ENCODE measurements around the gene CORO7.

CORO7 gene

DNA sequence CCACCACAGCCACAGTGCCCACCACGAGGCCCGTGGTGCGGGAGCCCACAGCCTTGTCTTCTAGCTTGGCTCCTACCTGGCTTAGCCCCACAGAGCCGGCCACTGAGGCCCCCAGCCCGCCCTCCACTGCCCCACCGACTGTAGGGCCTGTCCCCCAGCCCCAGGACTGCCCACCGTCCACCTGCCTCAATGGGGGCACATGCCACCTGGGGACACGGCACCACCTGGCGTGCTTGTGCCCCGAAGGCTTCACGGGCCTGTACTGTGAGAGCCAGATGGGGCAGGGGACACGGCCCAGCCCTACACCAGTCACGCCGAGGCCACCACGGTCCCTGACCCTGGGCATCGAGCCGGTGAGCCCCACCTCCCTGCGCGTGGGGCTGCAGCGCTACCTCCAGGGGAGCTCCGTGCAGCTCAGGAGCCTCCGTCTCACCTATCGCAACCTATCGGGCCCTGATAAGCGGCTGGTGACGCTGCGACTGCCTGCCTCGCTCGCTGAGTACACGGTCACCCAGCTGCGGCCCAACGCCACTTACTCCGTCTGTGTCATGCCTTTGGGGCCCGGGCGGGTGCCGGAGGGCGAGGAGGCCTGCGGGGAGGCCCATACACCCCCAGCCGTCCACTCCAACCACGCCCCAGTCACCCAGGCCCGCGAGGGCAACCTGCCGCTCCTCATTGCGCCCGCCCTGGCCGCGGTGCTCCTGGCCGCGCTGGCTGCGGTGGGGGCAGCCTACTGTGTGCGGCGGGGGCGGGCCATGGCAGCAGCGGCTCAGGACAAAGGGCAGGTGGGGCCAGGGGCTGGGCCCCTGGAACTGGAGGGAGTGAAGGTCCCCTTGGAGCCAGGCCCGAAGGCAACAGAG lies 34.2 kb downstream of the CORO7 start:
- no peak for DNase-seq

DNA sequence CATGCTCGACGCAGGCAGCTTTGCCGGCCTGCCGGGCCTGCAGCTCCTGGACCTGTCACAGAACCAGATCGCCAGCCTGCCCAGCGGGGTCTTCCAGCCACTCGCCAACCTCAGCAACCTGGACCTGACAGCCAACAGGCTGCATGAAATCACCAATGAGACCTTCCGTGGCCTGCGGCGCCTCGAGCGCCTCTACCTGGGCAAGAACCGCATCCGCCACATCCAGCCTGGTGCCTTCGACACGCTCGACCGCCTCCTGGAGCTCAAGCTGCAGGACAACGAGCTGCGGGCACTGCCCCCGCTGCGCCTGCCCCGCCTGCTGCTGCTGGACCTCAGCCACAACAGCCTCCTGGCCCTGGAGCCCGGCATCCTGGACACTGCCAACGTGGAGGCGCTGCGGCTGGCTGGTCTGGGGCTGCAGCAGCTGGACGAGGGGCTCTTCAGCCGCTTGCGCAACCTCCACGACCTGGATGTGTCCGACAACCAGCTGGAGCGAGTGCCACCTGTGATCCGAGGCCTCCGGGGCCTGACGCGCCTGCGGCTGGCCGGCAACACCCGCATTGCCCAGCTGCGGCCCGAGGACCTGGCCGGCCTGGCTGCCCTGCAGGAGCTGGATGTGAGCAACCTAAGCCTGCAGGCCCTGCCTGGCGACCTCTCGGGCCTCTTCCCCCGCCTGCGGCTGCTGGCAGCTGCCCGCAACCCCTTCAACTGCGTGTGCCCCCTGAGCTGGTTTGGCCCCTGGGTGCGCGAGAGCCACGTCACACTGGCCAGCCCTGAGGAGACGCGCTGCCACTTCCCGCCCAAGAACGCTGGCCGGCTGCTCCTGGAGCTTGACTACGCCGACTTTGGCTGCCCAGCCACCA lies 35.1 kb downstream of the CORO7 start:
- no peak for DNase-seq

DNA sequence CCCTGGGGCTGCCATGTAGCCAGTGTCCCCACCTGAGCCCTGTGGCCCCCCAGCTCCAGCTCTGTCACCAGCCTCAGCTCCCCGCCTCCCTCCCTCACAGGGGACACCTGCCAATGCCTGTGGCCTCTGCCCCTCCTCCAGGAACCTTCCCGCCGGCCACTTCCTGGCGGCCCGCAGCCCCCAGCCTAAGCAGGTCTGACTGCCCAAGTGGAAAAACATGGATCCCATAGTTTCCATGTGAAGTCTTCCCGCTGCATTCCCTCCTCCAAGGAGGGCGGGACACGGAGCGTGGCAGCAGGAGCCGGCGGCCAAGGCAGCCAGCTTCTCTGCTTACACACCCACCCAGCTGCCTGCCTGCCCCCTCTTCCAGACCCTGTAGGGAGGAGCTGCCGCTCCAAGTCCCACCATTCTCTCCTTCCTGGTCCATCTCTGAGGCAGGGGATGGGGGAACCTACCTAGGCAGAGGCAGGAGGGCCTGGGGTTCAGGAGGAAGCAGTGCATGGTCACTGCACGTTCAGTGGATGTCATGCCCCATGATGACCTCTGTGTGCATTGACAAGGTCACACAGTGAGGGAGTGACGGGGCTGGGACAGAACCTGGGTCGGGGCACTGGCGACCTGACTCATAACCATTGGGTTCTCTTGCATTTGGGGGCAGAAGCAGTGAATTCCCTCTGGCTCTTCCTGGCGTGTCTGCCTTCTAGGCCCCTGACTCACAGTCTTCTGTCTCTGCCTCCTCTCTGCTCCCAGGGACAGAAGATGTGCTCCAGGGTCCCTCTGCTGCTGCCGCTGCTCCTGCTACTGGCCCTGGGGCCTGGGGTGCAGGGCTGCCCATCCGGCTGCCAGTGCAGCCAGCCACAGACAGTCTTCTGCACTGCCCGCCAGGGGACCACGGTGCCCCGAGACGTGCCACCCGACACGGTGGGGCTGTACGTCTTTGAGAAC lies 36.0 kb downstream of the CORO7 start:
- no peak for DNase-seq

DNA sequence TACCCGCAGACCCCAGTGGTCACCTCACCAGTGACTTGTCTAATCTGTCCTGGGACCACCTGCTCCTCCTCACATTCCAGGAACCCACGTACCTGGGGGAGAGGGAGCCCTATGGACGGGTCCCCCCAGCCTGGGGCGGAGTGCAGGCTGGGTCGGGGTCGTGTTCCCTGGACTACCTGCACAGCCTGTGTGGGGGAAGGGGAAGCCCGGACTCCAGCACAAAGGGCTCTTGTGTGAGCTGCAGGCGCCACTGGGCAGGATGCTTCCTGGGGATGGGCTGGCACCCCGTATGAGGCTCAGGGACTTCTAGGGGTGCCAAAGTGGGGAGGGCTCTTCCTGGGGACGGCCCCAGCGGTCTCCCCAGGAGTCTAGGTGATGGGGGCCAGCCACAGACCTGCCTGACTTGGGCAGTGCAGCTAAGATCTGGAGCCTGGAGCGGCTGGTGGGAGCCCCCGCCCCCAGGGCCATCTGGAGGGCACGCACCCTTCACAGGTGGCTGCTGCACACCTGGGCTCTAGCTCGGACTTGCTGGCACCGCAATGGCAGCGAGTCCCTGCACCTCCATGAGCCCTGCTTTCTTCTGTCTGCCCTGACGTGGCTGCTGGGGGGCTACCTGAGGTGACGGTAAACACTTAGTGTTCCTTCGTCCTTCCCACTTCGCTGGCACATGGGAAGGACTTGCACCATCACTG lies 37.3 kb downstream of the CORO7 start:
- DNase-seq = no peak

DNA sequence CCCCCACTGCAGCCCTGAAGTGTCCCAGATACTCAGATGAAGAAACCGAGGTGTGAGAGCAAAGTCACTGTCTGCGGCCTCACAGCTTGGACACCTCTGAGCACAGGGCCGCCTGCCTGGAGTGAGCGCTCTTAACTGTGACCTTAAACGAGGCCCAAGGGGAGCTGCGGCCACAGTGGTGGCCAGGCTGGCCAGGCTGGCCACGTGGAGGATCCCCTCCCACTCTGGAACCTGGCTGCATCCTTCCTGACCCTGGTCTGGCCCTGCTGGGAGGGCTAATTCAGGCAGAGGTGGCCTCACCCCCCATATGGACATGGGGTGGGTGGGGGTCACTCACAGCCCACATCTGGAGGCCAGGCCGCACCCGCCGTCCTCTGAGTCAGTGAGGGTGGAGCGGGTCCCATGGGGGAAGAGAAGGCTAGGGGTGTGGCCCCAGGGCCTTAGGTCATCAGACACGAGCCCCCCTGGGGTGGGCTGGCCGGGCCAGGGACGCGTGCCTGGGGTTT lies 38.2 kb downstream of the CORO7 start:
- DNase-seq = no peak

DNA sequence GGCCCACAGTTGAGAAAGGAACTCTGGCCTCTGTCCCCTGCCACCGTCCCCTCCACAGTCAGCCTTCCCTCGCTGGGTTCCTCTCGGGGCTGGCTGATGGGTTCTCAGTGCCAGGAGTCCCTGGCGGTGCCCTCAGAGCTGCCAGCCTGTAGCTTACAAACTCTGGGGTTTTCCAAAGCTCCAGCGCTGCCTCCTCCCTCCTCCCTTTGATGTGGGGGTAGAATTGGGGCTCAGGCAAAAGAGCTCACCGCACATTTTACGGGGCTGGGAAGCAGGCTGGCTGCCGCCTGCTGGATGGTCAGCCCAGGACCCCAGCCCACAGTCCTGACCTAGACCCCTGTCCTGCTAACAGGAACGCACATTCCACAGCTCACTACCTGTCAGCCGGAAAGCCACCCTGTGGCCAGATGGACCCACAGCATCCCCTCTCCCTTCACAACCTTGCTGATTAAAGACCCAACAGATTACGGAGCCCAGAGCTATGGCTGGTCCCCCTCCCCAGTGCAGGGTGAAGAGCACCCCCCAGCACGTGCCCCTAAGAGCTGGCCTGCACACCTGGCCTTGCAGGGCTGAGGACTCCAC lies 38.7 kb downstream of the CORO7 start:
- DNase-seq = no peak

DNA sequence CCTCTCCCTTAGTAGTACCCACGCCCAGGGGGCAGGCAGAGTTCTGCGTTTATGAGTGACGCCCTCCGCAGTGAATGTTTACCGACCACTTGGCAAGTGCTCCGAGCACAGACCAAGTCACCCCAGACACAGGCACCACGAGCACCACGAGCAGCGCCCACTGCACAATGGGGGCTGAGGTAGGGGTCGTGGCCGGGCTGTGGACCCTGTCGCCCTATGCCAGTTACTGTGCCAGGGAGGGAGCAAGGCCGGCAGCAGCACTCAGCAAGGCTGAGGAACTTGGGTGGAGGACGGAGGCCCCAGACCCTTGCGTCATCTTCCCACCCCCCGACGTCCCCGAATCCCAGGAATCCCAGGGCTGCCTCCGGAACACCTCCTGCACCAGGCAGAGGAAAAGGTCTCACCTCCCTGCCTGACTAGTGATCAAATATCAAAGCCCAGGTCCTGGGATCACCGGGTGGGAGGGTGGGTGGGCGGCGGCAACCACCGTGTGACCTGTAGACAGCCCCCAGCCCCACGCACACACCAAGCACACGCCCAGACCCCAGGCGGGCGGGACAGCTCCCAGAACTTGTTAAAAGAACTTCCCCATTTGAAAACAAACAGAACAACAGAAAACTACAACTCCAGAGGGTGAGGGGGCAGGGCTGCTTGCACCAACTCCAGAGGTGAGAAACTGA lies 39.4 kb downstream of the CORO7 start:
- no peak for DNase-seq

DNA sequence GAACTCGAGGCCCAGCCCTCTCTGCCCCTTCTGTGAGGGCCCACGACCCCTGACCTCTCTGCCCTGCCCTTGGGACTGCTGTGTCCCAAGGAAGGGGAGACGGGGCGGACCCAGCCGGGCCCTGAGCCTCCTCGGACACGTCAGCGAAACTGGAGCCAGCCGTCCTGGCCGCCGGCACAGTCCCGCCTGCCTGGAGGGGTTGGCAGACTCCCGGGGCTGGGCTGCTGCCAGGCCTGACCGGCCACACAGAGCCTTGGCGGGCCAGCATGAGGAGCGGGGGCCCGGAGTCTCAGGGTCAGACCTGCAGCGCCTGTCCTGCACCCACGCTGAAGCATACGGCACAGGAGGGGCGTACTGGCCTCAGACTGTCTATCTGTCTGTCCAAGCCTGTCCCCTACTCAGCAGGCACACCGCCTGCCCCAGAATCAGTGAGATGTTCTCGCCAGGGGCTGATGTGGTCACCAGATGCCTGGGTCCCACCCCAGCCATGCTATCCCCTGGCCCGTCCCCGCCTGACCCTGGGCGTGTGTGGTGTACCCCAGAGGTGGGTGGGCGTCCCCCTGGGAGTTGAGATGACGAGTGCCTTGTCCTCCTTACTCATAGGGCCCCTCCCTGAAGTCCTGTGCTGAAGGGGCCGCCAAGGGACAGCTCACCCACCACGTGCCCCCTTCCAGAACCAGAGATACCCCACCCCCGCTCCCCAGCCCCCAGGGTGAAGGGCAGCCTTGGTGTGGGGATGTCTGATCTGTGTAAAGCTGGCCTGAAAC lies 40.1 kb downstream of the CORO7 start:
- no peak for DNase-seq

DNA sequence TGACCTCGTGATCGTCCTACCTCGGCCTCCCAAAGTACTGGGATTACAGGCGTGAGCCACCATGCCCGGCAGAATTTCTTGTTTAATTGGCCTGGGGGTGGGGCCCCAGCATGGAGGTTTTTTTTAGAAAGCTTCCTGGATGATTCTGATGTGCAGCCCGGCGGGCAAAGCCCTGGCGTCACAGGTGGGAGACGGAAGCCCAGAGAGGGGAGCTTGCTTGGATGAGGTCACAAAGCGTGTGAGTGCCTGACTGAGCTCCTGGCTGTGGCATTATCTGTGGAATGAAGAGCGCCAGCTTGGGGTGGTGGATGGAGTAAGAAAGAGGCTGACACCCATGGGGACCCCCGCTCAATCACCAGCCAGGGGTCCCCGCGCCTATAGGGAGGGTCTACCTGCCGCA lies 40.7 kb downstream of the CORO7 start:
- no peak for DNase-seq

DNA sequence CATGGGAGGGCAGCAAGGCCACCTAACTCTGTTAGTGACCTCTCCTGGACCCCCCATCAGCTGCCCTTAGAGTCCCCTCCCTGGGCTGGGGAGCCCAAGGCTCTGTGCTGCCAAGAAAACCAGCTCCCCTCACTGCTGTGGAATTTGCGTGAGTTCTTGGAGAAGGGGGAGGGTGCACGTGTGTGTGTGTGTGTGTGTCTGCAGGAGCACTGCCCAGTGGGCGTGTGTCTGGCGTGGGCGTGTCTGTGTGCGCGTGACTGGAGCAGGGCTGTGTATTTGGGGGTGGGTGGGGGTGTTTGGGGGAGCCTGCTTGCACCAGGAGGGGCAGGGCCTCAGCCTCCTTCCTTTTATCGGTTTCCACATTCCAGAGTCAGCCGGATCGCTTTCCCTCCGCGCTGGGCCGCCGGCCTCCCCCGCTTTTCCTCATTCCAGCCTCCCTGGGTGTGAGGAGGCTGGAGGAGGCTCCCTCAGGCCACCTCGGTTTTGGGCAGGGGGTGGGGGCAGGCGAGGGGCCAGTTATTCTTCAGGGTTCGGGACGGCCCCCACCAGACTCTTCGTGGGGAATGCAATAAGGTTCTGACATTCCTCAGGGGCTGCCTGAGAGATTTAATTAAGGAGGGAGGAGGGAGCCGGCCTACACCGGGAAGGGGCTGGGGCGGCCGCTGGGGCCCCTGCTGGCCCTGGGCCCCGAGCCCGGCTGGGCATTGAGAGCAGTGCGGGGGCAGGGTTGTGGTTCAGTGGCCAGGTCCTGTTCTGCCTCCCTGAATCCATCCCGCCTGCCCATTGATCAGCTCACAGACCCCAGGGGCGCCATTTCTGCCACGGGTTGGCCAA lies 42.3 kb downstream of the CORO7 start:
- DNase-seq = no peak

DNA sequence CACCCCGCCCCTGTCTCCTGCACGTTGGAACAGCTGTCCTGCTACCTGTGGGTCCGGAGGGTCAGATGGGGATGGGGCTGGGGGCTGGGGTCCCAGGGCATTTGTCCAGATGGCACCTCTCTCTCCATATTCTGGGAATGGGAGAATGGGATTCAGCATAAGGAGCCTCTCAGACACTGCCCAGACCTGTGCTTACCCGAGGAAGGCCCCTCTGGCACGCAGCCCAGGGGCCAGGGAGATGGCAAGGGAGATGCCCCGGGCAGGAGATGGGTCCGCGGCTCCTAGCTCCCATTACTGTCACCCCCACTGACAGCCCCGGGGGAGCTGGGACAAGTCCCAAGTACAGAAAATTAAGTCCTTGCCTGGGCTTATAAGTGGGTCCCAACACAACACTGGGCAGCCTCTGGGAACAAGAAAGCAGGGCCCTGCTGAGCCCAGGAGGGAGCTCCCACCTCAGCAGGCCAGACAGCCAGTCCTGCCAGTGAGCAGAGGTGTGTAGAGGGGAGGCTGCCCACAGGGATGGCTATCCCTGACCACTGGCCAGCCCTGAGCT lies 43.0 kb downstream of the CORO7 start:
- DNase-seq = no peak

DNA sequence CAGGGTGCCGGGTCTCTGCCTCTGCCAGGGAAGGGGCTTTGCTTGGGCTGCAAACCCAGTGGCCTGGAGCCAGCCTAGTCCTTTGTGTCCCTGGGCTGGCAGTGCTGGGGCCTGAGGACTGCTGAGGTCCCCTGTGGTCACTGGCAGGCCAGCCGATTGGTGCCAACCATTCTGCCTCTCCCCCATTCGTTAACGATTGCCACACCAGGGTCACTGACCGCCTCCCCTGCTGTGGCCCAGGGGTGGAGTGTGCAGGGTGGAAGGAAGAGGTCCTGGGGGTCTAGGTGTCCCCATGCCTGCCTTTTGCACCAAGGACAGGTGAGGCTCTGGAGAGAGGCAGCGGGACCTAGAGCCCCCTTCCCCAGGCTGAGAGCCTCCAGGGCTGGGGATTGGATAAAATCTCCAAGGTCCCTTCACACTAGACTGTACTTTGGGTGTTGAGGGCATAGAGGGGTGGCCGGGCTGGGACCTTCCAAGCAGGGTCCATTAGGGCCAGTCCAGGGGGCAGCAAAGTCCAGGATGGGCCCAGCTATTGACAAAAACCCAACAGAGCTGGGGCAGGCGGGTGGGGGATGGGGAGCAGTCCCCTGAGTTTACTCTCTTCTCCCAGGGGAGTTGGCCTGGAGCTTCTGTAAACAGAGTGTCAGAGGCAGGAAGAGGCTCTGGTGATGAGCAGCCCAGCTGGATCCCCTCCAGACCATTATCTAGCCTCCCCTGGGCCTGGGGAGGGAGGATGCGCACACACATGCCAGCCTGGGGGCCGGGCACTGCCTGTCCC lies 43.6 kb downstream of the CORO7 start:
- DNase-seq = no peak

DNA sequence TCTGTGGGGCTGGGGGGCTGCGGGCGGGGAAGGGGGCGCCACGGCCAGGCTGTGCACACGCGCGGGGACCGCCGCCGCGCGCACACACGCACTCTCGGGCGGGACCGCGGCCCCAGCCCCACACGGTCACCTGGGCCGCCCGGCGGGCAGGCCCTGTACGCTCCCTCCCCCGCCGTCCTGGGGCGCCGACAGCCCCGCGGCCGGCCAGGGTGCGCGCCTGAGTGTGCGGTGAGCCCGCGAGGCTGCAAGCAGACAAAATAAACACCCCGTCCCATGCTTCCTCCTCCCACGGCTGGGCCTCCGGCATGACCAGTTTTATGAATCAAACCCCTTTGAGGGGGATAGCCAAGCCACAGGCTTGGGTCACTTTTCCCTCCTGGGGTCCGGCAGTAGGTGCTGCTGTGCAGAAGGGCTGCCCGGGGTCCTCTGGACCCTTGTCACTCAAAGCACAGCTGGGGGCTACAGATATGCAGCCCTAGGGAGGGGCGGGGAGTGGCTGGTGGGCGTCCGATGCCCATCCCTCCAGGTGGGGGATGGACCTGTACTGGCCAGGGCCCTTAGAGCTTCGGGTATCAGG lies 44.3 kb downstream of the CORO7 start:
- no peak for DNase-seq

DNA sequence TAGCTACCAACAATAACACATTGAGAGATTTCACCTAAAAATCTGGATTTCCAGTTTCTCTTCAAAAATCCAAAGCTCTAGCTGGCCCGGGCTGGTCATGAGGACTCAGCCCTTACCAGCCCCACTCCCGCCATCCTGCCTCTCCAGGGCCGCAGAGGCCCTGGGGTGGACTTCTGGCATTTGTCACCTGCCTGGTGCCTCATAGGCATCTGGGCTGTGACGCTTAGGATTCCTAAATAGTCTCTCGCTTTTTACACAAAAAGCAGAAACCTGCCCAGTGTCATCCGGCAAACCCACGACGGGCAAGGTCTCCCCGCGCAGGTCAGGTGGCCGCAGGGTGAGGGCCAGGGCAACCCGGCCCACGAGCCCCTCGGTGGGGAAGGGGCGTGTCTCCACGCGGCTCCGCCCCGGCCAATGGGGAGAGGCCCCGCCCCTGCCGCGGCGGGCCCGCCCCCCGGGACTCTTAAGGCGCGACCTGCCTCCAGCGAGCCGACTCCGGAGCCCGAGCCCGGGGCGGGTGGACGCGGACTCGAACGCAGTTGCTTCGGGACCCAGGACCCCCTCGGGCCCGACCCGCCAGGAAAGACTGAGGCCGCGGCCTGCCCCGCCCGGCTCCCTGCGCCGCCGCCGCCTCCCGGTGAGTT lies 44.9 kb downstream of the CORO7 start, which contains the start of gene VASN:
TSS of gene VASN (plus strand) at position 492 of the 644 bp plus-strand sequence. CDS start 9,030 bp downstream, outside the sequence.
- DNase-seq = no peak

DNA sequence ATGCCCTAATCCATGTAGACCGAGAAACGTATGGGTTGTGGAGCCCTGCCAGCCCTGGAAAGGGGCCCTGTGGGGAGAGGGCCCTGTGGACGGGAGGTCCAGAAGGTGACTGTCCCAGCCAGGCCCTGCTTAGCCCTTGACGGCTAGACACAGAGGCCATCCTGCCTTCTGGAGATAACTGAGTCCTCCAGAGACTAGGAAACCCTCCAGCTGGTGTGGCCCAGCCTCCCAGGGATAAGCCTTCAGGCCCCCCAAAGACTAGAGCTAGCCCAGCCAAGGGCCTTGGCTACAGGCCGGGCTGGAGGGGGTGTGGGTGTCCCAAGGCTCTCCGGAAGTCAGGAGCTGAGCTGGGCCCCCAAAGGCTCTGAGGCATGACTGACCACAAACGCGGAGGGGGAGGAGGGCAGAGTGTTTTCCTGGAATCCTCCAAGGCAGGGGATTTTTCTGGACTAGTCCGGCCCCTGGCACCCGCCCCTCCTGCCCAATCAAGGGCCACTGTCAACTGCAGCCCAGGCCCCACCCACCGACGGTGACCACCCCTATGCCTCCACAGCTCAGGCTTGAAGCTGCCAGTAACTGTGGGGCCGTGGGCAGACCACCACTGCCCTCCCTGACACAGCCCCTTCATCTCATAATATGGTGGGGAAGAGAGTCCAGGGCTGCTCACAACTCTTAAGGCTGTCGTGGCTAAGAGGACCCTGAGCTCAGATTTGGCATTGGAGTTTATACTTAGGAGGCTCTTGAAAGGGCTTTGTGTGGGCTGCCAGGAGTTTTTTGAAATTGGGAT lies 45.6 kb downstream of the CORO7 start:
- no peak for DNase-seq

DNA sequence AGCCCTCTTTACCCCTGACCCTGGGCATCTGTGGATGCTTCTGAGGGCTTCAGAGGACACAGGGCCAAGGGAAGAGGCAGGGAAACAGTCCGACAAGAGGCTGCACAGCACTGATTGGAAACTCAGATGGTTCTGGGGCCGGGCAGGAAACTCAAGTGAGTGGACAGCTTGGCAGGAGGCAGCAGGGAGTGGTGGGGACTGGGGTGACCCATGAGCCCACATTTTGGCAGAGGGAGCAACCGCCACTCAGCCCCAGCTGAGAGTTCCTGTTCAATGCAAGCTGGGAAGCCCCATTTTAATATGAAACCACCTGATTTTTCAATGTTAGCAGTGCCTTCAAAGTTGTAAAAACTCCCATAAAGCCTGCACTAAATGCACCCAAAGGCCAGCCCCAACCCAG lies 46.2 kb downstream of the CORO7 start:
- no peak for DNase-seq
